Testis (tissue), 2 donors: ENCODE results near the gene HS3ST4.

Experiments
- CTCF ChIP-seq, 3 experiments: fragments of 450-650 bp in 2 of 3; fragments of 200-600 bp in 1 of 3; sonication (generic) in 1 of 3; IDR thresholded peaks; one replicate each; pipeline ENCODE4 v1.5.1; 2016 to 2019; ENCODE audit warnings: antibody characterized with exemption in 3 of 3, mild to moderate bottlenecking in 2 of 3, moderate library complexity in 1 of 3
- POLR2A ChIP-seq: fragments of 450-650 bp; IDR thresholded peaks from one replicate; pipeline ENCODE4 v1.6.1; 2017; ENCODE audit warnings: antibody characterized with exemption, mild to moderate bottlenecking, moderate library complexity

- TF ChIP-seq CTCF (IDR thresholded peaks at IDR 0.05) = no peak
- TF ChIP-seq POLR2A = no peak
Observed at GRCh38 chr16:25692351-25692741, 587 bp downstream of the HS3ST4 start.
